Right lobe of liver (tissue), 6 donors: ENCODE data around the gene MARCHF6. TPM values are rescaled to one million over a fixed set of nuclear protein-coding genes. Genes with fewer than 3 reads are reported as not detected.

Experiments used
- ATAC-seq, 4 donors: fragments of 200-7000 bp; cut with Tn5 transposase; one replicate each; pipeline ENCODE4 v1.9.1; 2020; ENCODE audit warnings: mild to moderate bottlenecking in 4 of 4, moderate library complexity in 4 of 4
- DNase-seq, 3 donors: peaks; one replicate each; pipeline ENCODE4 v3.0.0-alpha.2; 2020
- H3K27ac ChIP-seq, 3 donors: fragments of 200-600 bp; one replicate each; pipeline ENCODE4 v1.8.0; 2022
- H3K27me3 ChIP-seq, 2 donors: fragments of 200-600 bp; one replicate each; pipeline ENCODE4 v1.8.0; 2022
- H3K36me3 ChIP-seq, 4 donors: fragments of 200-600 bp; sonication (generic) in 1 of 4; one replicate each; pipeline versions ENCODE4 v1.5.1 to v1.8.0; 2017 to 2022; ENCODE audit warnings: control low read depth in 1 of 4
- H3K4me1 ChIP-seq, 4 donors: fragments of 200-600 bp; sonication (generic) in 1 of 4; one replicate each; pipeline versions ENCODE4 v1.5.1 to v1.8.0; 2017 to 2022; ENCODE audit warnings: control low read depth in 1 of 4
- H3K4me3 ChIP-seq, 3 donors: fragments of 200-600 bp; one replicate each; pipeline ENCODE4 v1.8.0; 2022
- H3K9me3 ChIP-seq, 4 donors: fragments of 200-600 bp; sonication (generic) in 1 of 4; one replicate each; pipeline versions ENCODE4 v1.5.1 to v1.8.0; 2017 to 2022; ENCODE audit warnings: control low read depth in 1 of 4
- CTCF ChIP-seq, 4 donors: fragments of 200-600 bp in 3 of 4; fragments of 450-650 bp in 1 of 4; IDR thresholded peaks; one replicate each; pipeline versions ENCODE4 v1.5.1 to v1.8.0; 2016 to 2022; ENCODE audit warnings: antibody characterized with exemption in 4 of 4, mild to moderate bottlenecking in 2 of 4
- POLR2A ChIP-seq: fragments of 450-650 bp; IDR thresholded peaks from one replicate; pipeline ENCODE4 v1.6.1; 2017; ENCODE audit warnings: antibody characterized with exemption, mild to moderate bottlenecking
- WGBS: methylation state at CpG from one replicate; pipeline ENCODE4 v1.1.6; 2018; ENCODE audit warnings: low coverage, low lambda C conversion rate; ENCODE audit not compliant: insufficient coverage; ENCODE audit errors: missing lambda C conversion rate; 5-methylcytosine and 5-hydroxymethylcytosine counted together
- intact Hi-C, 2 donors: fragments of 100-400 bp; cut with DNase I; formaldehyde crosslinking; loops; one replicate each; pipeline versions ENCODE4 v1.11.2 to v1.14.1; 2022
- total RNA-seq, 6 experiments: library from RNA; depleted of rRNA in 2 of 6; stranded (reverse); fragments of >200 nt in 2 of 6; fragmentation: NEBNext Ultra II Directional in 3 of 6; extraction: Animal tissue kit (Norgen Biotek cat#: 25700) in 3 of 6; gene quantifications; one replicate each; pipeline versions ENCODE4 v1.1.0 to v1.2.4, GENCODE V29; 2016 to 2023
- donor health status: DM: no; HTN: yes; CAD: no.
- donor health status: DM: no; HTN: no; CAD: no.
- donor health status: DM: no; HTN: no; CAD: no.
- donor health status: DM: no; HTN: yes; CAD: no.
- donor health status: DM: no; HTN: yes; CAD: no.

MARCHF6 gene
- total RNA-seq, 6 experiments from 2014 or later: 44.9 to 106 (median 68.6) TPM

- no peaks in the 10 kb centered on the region for H3K9me3 ChIP-seq
- H3K36me3 ChIP-seq: no peaks in the 10 kb centered on the region
- H3K4me1 ChIP-seq: peaks cover 0 to 7% (median 0%) of the 10 kb centered on the region in 4 donors
- ATAC-seq (no peak), DNase-seq (no peak)
- no peak overlapping the region for H3K4me3 ChIP-seq
- TF ChIP-seq POLR2A (no peak), CTCF (IDR thresholded peaks at IDR 0.05) (no peak)
- no peaks in the 10 kb centered on the region for H3K27me3 ChIP-seq
- H3K27ac ChIP-seq: no peak overlapping the region
- WGBS: 100% methylated on average over 2 of the region's 2 CpGs
- intact Hi-C loops: no loop called here
Observed at GRCh38 chr5:10348258-10348657, 5.2 kb upstream of the MARCHF6 start.

- no peak for ATAC-seq
- no peak overlapping the region for H3K27ac ChIP-seq
Observed at GRCh38 chr5:10351199-10351905, 2.1 kb upstream of the MARCHF6 start.

GRCh38 chr5:10351919-10352318, 1.6 kb upstream of the MARCHF6 start:
- 83% methylated on average over 8 of the region's 8 CpGs for WGBS
- Histone ChIP-seq H3K4me3 (no peak overlapping the region), H3K4me1 (peaks cover 0 to 18% (median 2%) of the 10 kb centered on the region in 4 donors), H3K27ac (no peak overlapping the region), H3K9me3 (no peaks in the 10 kb centered on the region), H3K36me3 (no peaks in the 10 kb centered on the region), H3K27me3 (no peaks in the 10 kb centered on the region)
- ATAC-seq (no peak), DNase-seq (no peak)
- intact Hi-C loops: no loop called here
- TF ChIP-seq POLR2A (no peak), CTCF (IDR thresholded peaks at IDR 0.05) (no peak)

More at GRCh38 chr5:10351199-10351905, 2.1 kb upstream of the MARCHF6 start:
- no peaks in the 10 kb centered on the region for H3K36me3 ChIP-seq
- TF ChIP-seq POLR2A: no peak
- no peak for TF ChIP-seq CTCF (IDR thresholded peaks at IDR 0.05)
- DNase-seq: no peak
- intact Hi-C loops: no loop called here
- no peaks in the 10 kb centered on the region for H3K27me3 ChIP-seq
- 84% methylated on average over 6 of the region's 6 CpGs for WGBS
- no peak overlapping the region for H3K4me3 ChIP-seq
- H3K9me3 ChIP-seq: no peaks in the 10 kb centered on the region
- H3K4me1 ChIP-seq: peaks cover 0 to 18% (median 2%) of the 10 kb centered on the region in 4 donors

- peak; percentile 25 to 44 (median 34) for ATAC-seq
- H3K27me3 ChIP-seq: no peaks in the 10 kb centered on the region
Observed at GRCh38 chr5:10352430-10353240, 860 bp upstream of the MARCHF6 start.

More at GRCh38 chr5:10352430-10353240, 860 bp upstream of the MARCHF6 start:
- H3K27ac ChIP-seq: peak overlapping the region; percentile 98 to 99 (median 98)
- intact Hi-C loops: no loop called here
- peaks cover 0 to 18% (median 2%) of the 10 kb centered on the region in 4 donors for H3K4me1 ChIP-seq
- H3K9me3 ChIP-seq: no peaks in the 10 kb centered on the region
- no peaks in the 10 kb centered on the region for H3K36me3 ChIP-seq
- no peak for TF ChIP-seq CTCF (IDR thresholded peaks at IDR 0.05)
- TF ChIP-seq POLR2A: no peak
- WGBS: 14% methylated on average over 17 of the region's 19 CpGs
- no peak for DNase-seq
- peak overlapping the region; percentile 77 to 92 (median 89) for H3K4me3 ChIP-seq
